ENCODE results near the gene CXorf51A. TPM values are rescaled to one million over a fixed set of nuclear protein-coding genes. Genes with fewer than 3 reads are reported as not detected.
"Not testable (repeated sequence)": the region's sequence is repeated elsewhere in the genome, so short reads cannot be mapped to it uniquely, and the experiment has no call there.

CXorf51A gene
- not detected for total RNA-seq
- long read RNA-seq: 0 reads

DNA sequence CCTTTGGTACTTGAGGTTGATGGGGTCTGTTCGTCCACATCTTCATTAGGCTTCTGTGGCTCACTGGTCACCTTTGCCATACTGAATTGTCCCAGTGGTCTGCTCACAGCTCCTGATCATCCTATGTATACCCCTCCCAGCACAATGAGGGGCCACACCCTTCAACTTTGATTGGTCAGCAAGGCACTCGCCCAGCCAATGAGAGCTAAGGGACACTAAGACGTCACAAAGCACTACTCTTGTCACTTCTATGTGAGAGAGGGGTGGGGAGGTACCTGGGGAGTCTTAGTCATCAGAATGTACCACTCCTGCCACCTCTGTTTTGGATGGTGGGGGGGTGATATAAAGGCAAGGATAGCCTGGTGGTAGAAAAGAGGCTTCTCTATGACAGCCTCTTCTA, at the start of gene CXorf51A:
Gene CXorf51A, minus strand, starts transcription at position 101 of the 400 bp plus-strand sequence. Its CDS starts 21 bp downstream, at position 80.
- intact Hi-C loops (cut with DNase I, micrococcal nuclease); DNase-seq: not testable (repeated sequence)

DNA sequence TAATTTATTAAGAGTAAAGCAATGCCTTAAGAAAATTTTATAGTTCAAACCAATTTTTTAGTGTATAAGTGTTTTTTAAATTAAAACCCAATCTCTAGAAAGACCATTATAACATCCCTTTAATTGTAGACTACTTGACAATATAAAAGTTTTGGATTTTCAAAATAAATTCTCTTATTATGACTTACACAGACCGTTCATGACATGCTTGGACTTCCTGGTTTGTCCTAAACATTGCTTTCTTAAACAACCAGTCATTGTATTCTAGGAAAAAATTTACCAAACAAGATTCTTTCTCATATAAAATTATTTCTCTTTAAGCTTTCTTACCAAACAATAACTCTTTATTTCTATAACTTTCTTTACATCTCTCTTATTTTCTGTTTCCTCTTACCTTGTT, 49.0 kb upstream of the CXorf51A start:
- DNase-seq: no peak
- no peak for ATAC-seq
- intact Hi-C loops (cut with DNase I, micrococcal nuclease): no loop called here

More for the DNA sequence above, at the start of gene CXorf51A:
- not testable (repeated sequence) for ATAC-seq

DNA sequence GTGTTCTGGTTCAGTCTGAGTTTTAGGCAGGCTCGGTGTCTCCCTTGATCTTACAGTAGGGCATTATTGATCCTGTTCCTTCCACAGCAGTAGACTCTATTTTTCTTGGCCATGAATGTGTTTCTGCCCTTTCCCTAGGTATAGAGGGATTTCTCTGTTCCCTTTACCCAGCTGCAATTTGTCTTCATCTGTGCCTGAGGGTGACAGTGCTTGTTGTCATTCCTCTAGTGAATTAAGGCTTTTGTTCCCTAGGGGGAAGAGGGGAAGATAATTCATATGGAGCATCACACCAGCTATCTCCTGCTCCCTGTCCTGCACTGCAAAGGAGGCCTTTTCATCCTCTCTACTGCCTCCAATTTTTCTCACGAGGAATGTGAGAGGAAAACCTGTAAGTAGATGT, 39.7 kb upstream of the CXorf51A start:
- intact Hi-C loops (cut with DNase I, micrococcal nuclease): no loop called here
- ATAC-seq (no peak), DNase-seq (no peak)

DNA sequence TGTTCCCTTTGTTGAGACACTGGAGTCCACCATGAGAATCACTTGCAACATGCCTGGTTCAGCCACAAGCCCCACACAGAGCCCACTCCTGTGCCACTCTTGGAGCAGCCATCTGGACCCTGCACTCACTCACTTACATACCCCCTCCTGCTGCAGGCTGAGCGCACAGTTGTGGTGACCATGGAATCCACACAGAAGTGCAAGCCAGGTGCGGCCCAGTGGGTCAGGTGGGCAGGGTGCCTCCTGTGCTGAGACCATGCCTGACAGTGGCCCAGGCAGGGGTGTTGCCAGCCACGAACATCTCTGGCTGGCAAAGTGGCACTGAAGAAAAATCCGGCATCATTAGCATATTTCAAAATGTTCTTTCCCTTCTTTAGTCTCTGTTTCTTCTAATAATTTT, 17.4 kb upstream of the CXorf51A start:
- intact Hi-C loops (cut with DNase I, micrococcal nuclease): no loop called here
- DNase-seq (no peak), ATAC-seq (no peak)

DNA sequence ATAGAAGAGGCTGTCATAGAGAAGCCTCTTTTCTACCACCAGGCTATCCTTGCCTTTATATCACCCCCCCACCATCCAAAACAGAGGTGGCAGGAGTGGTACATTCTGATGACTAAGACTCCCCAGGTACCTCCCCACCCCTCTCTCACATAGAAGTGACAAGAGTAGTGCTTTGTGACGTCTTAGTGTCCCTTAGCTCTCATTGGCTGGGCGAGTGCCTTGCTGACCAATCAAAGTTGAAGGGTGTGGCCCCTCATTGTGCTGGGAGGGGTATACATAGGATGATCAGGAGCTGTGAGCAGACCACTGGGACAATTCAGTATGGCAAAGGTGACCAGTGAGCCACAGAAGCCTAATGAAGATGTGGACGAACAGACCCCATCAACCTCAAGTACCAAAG, 5.1 kb downstream of the CXorf51A start, which contains the start of gene CXorf51B:
Gene CXorf51B, plus strand, starts transcription at position 301 of the 400 bp plus-strand sequence. Its CDS starts 21 bp downstream, at position 322.
- ATAC-seq; DNase-seq; intact Hi-C loops (cut with DNase I, micrococcal nuclease): not testable (repeated sequence)

Other genes with a start within 250 kb of the CXorf51A start
- gene CXorf51B, start 5.0 kb downstream of the CXorf51A start, total RNA-seq: not detected